Stimulated activated effector memory CD8-positive, alpha-beta T cell treated with anti-CD3 and anti-CD28 coated beads, Interleukin-12 subunit alpha, Interleukin-12 subunit beta, amount 100 ng/mL, for 72 hours (primary cell): ENCODE measurements around the gene COL4A6.
A peak's percentile ranks its signal among the peaks of the same experiment; 100 is the strongest.

ENCODE experiments used
- ATAC-seq: fragments of 150-1000 bp; cut with Tn5 transposase; 2 replicates; pipeline ENCODE4 v1.10.0; 2021
- DNase-seq, 2 donors: peaks; one replicate each; pipeline ENCODE4 v3.0.0; 2021 to 2022; ENCODE audit warnings: low spot score in 2 of 2
- H3K27ac Mint-ChIP-seq: one replicate; pipeline ENCODE4 v1.8.0; 2022; ENCODE audit warnings: mild to moderate bottlenecking, mixed read lengths
- H3K36me3 Mint-ChIP-seq: one replicate; pipeline ENCODE4 v1.8.0; 2022; ENCODE audit warnings: mild to moderate bottlenecking, mixed read lengths
- H3K4me1 Mint-ChIP-seq: one replicate; pipeline ENCODE4 v1.8.0; 2022; ENCODE audit warnings: mixed read lengths
- H3K4me3 Mint-ChIP-seq: one replicate; pipeline ENCODE4 v1.8.0; 2022; ENCODE audit warnings: mild to moderate bottlenecking, mixed read lengths
- H3K9me3 Mint-ChIP-seq: one replicate; pipeline ENCODE4 v1.8.0; 2022; ENCODE audit warnings: mixed read lengths

COL4A6 gene

GRCh38 chrX:108156934-108157466, 281.2 kb downstream of the COL4A6 start:
- DNase-seq (no peak), ATAC-seq (no peak)
- H3K27ac Mint-ChIP-seq, result no peak overlapping the region
- no peaks in the 10 kb centered on the region for H3K4me1 Mint-ChIP-seq
- no peaks in the 10 kb centered on the region for H3K9me3 Mint-ChIP-seq
- H3K4me3 Mint-ChIP-seq, result no peak overlapping the region
- peaks cover 20% of the 10 kb centered on the region for H3K36me3 Mint-ChIP-seq

DNA sequence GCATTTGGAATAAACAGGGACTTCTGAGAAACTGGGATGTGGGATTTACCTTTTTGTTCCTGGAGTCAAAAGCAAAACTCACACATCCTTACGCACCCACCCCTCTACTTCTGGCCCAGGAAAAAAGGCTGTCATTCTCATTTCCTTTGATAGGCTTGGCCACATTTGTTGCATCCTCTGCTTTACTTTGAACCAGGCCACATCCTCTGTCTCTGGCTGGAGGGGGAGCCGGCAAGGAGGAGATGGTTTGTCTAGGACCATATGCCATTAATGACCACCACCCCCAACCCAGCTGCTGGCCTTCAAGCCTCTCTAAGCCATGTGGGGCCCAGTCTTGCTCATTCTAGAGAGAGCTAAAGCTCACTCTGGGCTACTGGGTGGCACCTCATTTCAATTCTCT, 282.1 kb downstream of the COL4A6 start:
- Mint-ChIP-seq H3K4me1 (no peaks in the 10 kb centered on the region), H3K27ac (no peak overlapping the region), H3K4me3 (no peak overlapping the region), H3K36me3 (peaks cover 30% of the 10 kb centered on the region), H3K9me3 (no peaks in the 10 kb centered on the region)
- DNase-seq (no peak), ATAC-seq (no peak)

- H3K36me3 Mint-ChIP-seq, result peaks cover 23% of the 10 kb centered on the region
- ATAC-seq, result peak; percentile 89
- H3K9me3 Mint-ChIP-seq, result no peaks in the 10 kb centered on the region
- H3K4me3 Mint-ChIP-seq, result no peak overlapping the region
- no peak for DNase-seq
- H3K27ac Mint-ChIP-seq, result no peak overlapping the region
- H3K4me1 Mint-ChIP-seq, result no peaks in the 10 kb centered on the region
Observed at GRCh38 chrX:108148524-108148923, 289.7 kb downstream of the COL4A6 start.

DNA sequence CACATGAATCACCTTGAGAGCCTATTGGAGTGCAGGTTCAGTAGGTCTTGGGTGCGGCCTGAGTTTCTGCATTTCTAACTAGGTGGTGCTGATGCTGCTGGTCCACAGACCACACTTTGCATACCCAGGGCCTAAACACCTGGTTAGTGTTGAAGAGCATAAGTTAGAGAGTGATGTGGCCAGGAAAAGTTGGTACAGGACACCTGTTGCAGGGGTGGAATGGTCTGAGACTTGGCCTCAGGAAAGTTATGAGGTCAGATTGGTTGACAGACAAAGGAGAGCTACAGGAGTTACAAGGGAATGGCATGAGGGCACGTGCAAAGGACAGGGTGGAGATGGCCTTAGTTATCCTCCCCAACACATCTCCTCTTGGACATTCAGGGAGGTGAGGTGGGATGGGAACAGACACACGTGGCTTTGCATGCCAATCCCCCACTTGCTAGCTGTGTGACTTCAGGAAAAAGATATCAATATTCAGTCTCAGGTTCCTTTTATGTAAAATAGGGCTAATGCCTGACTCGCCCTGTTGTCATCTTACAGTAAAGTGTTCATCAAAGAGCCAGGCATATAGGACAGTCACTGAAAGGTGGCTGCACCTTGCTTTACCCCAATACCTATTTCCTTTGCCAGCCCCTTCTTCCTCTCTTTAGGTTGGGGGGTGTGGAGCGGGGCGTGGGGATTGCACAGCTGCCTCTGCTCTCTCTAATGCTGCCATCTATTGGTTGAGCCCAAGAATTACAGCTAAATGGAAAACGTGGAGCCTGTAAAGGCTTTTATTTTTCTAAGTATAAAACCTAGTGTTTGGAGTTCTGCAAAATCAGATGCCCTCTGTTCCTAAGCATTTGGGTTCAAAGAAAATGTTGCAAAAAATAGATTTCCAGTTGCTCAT, 299.2 kb downstream of the COL4A6 start:
- Mint-ChIP-seq H3K9me3 (no peaks in the 10 kb centered on the region), H3K27ac (no peak overlapping the region), H3K4me3 (no peak overlapping the region), H3K36me3 (no peaks in the 10 kb centered on the region), H3K4me1 (no peaks in the 10 kb centered on the region)
- no peak for ATAC-seq
- no peak for DNase-seq

DNA sequence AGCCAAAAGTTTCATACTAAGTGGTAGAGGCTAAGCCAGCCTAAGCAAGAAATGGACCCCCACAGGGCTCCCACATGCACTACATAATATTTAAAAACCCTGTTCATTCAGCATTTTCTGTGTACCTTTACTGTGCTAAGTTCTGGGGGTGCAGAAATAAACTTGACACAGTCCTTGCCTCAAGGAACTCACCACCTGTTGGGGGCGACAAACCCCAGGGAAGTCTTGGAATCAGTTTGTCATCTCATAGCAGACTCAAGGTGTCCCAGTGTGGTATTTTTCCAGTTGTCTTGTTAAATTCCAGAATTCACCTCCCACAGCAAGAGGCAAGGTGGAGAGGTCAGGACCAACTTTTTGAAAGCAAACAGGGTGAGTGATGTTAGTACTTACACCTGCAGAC, 303.5 kb downstream of the COL4A6 start:
- no peaks in the 10 kb centered on the region for H3K9me3 Mint-ChIP-seq
- peaks cover 18% of the 10 kb centered on the region for H3K36me3 Mint-ChIP-seq

DNA sequence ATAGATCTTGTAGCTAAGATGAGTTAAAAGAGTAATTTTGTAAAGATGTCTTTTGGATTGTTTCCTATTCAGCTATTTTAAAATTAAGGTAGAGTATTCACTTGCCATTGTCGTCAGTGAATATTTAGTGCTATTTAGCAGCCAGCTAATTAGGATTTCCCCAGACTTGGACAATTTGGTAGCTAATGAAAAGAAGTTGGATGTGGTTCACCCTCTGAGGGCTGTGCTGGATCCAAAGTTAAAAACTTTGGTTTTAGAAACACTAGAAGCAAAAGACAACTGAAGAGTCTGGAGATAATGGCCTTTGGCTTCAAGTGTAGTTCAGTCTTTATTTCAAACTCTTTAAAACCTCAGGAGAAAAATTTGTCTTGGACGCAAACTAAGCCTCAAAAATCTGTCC, 305.3 kb downstream of the COL4A6 start:
- Mint-ChIP-seq H3K4me1 (no peaks in the 10 kb centered on the region), H3K36me3 (peaks cover 18% of the 10 kb centered on the region)

More for the DNA sequence above, 303.5 kb downstream of the COL4A6 start:
- no peak for ATAC-seq
- Mint-ChIP-seq H3K4me1 (no peaks in the 10 kb centered on the region), H3K4me3 (no peak overlapping the region), H3K27ac (no peak overlapping the region)
- DNase-seq, result no peak

DNA sequence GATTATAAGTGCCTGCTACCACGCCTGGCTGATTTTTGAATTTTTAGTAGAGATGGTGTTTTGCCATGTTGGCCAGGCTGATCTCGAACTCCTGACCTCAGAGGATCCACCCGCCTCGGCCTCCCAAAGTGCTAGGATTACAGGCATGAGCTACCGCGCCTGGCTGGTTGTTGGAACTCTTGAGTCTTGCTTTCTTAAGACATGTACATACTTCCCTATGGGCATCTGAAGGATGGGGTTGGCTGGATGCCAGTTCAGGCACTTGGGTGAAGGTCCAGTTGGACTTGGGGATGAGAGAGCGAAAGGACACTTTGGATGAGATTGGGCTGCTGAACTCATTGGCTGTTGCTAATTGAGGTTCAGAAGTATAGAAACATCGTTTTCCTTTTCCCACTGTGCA, 306.2 kb downstream of the COL4A6 start:
- Mint-ChIP-seq H3K27ac (no peak overlapping the region), H3K4me3 (no peak overlapping the region), H3K4me1 (no peaks in the 10 kb centered on the region), H3K36me3 (peaks cover 18% of the 10 kb centered on the region), H3K9me3 (no peaks in the 10 kb centered on the region)
- no peak for ATAC-seq
- no peak for DNase-seq

More for the DNA sequence above, 305.3 kb downstream of the COL4A6 start:
- H3K27ac Mint-ChIP-seq, result no peak overlapping the region
- no peaks in the 10 kb centered on the region for H3K9me3 Mint-ChIP-seq
- H3K4me3 Mint-ChIP-seq, result no peak overlapping the region
- DNase-seq (no peak), ATAC-seq (no peak)

GRCh38 chrX:108131471-108131870, 306.8 kb downstream of the COL4A6 start:
- no peaks in the 10 kb centered on the region for H3K4me1 Mint-ChIP-seq
- no peak overlapping the region for H3K27ac Mint-ChIP-seq
- no peaks in the 10 kb centered on the region for H3K9me3 Mint-ChIP-seq
- peaks cover 23% of the 10 kb centered on the region for H3K36me3 Mint-ChIP-seq
- no peak overlapping the region for H3K4me3 Mint-ChIP-seq
- DNase-seq (no peak), ATAC-seq (no peak)

- H3K9me3 Mint-ChIP-seq, result no peaks in the 10 kb centered on the region
- H3K4me3 Mint-ChIP-seq, result no peak overlapping the region
- H3K4me1 Mint-ChIP-seq, result no peaks in the 10 kb centered on the region
- no peak overlapping the region for H3K27ac Mint-ChIP-seq
- DNase-seq (no peak), ATAC-seq (no peak)
- H3K36me3 Mint-ChIP-seq, result peaks cover 25% of the 10 kb centered on the region
Observed at GRCh38 chrX:108130889-108131288, 307.3 kb downstream of the COL4A6 start.

DNA sequence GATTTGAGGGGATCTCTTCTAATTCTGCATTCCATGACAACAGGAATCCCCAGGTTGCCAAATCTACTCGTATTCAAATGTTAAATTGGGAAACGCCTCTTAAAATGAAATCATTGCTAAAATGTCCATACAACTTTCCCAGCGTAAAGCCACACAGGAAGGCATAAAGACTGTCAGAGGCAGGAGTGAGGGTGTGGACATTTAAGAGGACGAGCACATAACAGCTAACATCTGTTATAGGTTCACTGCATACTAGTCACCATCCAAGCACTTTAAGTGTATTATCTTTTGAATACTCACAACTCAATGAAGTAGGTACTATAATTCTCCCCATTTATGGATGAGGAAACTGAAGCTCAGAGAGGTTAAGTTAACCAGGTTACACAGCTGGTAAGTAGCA, 311.1 kb downstream of the COL4A6 start:
- Mint-ChIP-seq H3K9me3 (no peaks in the 10 kb centered on the region), H3K4me3 (no peak overlapping the region), H3K27ac (no peak overlapping the region), H3K4me1 (no peaks in the 10 kb centered on the region), H3K36me3 (peaks cover 16% of the 10 kb centered on the region)
- ATAC-seq, result no peak
- DNase-seq, result no peak

DNA sequence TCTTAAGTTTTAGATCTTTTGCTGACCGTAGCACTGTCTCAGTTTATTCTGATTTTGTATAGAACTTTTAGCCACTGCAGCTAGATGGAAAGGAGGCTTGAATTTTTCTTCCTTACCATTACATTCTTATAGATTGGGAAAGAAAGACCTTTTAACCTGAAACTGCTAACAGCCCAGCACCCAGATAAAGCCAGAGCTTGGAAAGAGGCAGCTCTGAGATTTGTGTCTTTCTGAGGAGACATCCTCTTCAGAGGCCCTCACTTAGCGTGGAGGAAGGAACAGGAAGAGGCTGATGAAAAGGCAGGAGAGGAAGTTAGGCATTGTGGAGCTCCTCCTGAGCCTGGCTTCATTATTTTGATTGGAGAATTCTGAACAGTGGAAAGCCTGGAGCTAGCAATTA, 311.6 kb downstream of the COL4A6 start:
- Mint-ChIP-seq H3K36me3 (peaks cover 11% of the 10 kb centered on the region), H3K4me3 (no peak overlapping the region), H3K27ac (no peak overlapping the region), H3K9me3 (no peaks in the 10 kb centered on the region), H3K4me1 (no peaks in the 10 kb centered on the region)
- DNase-seq, result no peak
- no peak for ATAC-seq

- H3K4me3 Mint-ChIP-seq, result no peak overlapping the region
- H3K27ac Mint-ChIP-seq, result no peak overlapping the region
- H3K36me3 Mint-ChIP-seq, result peaks cover 6% of the 10 kb centered on the region
- DNase-seq (no peak), ATAC-seq (no peak)
- H3K4me1 Mint-ChIP-seq, result no peaks in the 10 kb centered on the region
- H3K9me3 Mint-ChIP-seq, result no peaks in the 10 kb centered on the region
Observed at GRCh38 chrX:108123591-108124366, 314.4 kb downstream of the COL4A6 start.

- H3K36me3 Mint-ChIP-seq, result peaks cover 6% of the 10 kb centered on the region
- H3K9me3 Mint-ChIP-seq, result no peaks in the 10 kb centered on the region
- H3K4me3 Mint-ChIP-seq, result no peak overlapping the region
- DNase-seq, result no peak
- no peaks in the 10 kb centered on the region for H3K4me1 Mint-ChIP-seq
- ATAC-seq, result no peak
- H3K27ac Mint-ChIP-seq, result no peak overlapping the region
Observed at GRCh38 chrX:108122748-108123147, 315.5 kb downstream of the COL4A6 start.

GRCh38 chrX:108121291-108121690, 316.9 kb downstream of the COL4A6 start:
- DNase-seq (no peak), ATAC-seq (no peak)
- Mint-ChIP-seq H3K27ac (no peak overlapping the region), H3K4me1 (peaks cover 7% of the 10 kb centered on the region), H3K36me3 (no peaks in the 10 kb centered on the region), H3K4me3 (no peak overlapping the region), H3K9me3 (no peaks in the 10 kb centered on the region)

DNA sequence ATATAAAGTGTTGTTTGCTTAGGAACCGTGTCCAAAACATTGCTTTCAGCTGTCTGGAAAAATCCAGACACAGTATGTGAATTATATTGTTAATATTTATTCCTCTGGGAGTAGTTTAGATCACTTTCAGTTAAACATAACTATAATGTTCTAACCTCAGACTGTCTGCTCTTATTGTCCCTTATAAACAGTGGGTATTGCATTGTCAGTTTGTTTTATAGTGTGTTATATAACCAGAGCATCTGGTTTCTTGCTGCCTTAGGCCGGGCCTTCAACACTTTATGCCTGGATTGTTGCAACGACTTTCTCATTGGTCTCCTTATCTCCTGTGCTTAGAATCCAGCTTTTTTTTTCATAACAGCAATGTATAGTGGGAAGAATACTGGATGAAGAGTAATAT, 320.2 kb downstream of the COL4A6 start:
- Mint-ChIP-seq H3K9me3 (no peaks in the 10 kb centered on the region), H3K4me3 (no peak overlapping the region), H3K4me1 (peaks cover 7% of the 10 kb centered on the region), H3K27ac (no peak overlapping the region), H3K36me3 (no peaks in the 10 kb centered on the region)
- DNase-seq, result no peak
- ATAC-seq, result no peak

GRCh38 chrX:108114541-108114940, 323.7 kb downstream of the COL4A6 start:
- peaks cover 7% of the 10 kb centered on the region for H3K4me1 Mint-ChIP-seq
- H3K27ac Mint-ChIP-seq, result no peak overlapping the region
- H3K4me3 Mint-ChIP-seq, result no peak overlapping the region
- no peak for ATAC-seq
- DNase-seq, result no peak
- no peaks in the 10 kb centered on the region for H3K36me3 Mint-ChIP-seq
- no peaks in the 10 kb centered on the region for H3K9me3 Mint-ChIP-seq
